Neuronal stem cell (in vitro differentiated cells): ENCODE data around the gene MPPED2.

Source experiments
- DNase-seq: peaks from one replicate; pipeline ENCODE4 v3.0.0-alpha.2; 2013; ENCODE audit warnings: low spot score
- H2AFZ ChIP-seq: one replicate; pipeline ENCODE4 v1.6.1; 2013; ENCODE audit warnings: mild to moderate bottlenecking, low read length, inconsistent platforms
- H2AK5ac ChIP-seq: 2 replicates; pipeline ENCODE4 v1.6.1; 2013; ENCODE audit warnings: low read depth, mild to moderate bottlenecking, inconsistent platforms, low read length, moderate library complexity, mixed read lengths
- H2BK120ac ChIP-seq: 2 replicates; pipeline ENCODE4 v1.6.1; 2013; ENCODE audit warnings: low read depth, mild to moderate bottlenecking, inconsistent platforms, low read length, moderate library complexity, mixed read lengths
- H2BK12ac ChIP-seq: one replicate; pipeline ENCODE4 v1.6.1; 2013; ENCODE audit warnings: low read length, inconsistent platforms
- H2BK15ac ChIP-seq: 2 replicates; pipeline ENCODE4 v1.6.1; 2013; ENCODE audit warnings: mild to moderate bottlenecking, low read length, inconsistent platforms, mixed read lengths
- H2BK5ac ChIP-seq: one replicate; pipeline ENCODE4 v1.6.1; 2013; ENCODE audit warnings: inconsistent platforms, mild to moderate bottlenecking, low read length, moderate library complexity
- H3K14ac ChIP-seq: one replicate; pipeline ENCODE4 v1.6.1; 2013; ENCODE audit warnings: low read length, inconsistent platforms
- H3K18ac ChIP-seq: 2 replicates; pipeline ENCODE4 v1.6.1; 2013; ENCODE audit warnings: low read length, inconsistent platforms
- H3K23ac ChIP-seq: 2 replicates; pipeline ENCODE4 v1.6.1; 2013; ENCODE audit warnings: low read depth, mild to moderate bottlenecking, mixed read lengths, low read length, inconsistent platforms; ENCODE audit not compliant: poor library complexity
- H3K27ac ChIP-seq: replicated peaks from 3 replicates; pipeline ENCODE4 v1.5.1; 2013; ENCODE audit warnings: low read length, inconsistent platforms
- H3K27me3 ChIP-seq, 3 experiments: 2 replicates each; pipeline ENCODE4 v1.6.1; 2013; ENCODE audit warnings: low read length in 3 of 3, mild to moderate bottlenecking in 2 of 3, inconsistent platforms in 1 of 3, low read depth in 1 of 3, mixed read lengths in 1 of 3, moderate library complexity in 1 of 3; ENCODE audit not compliant: control insufficient read depth in 3 of 3, insufficient read depth in 3 of 3
- H3K36me3 ChIP-seq, 2 donors: replicated peaks in 1 of 2; 2 replicates each; pipeline ENCODE4 v1.6.1; 2013; ENCODE audit warnings: low read length in 2 of 2; ENCODE audit not compliant: control insufficient read depth in 2 of 2, insufficient read depth in 2 of 2
- H3K4ac ChIP-seq: 2 replicates; pipeline ENCODE4 v1.6.1; 2013; ENCODE audit warnings: inconsistent platforms, mild to moderate bottlenecking, low read length, moderate library complexity
- H3K4me1 ChIP-seq, 2 donors: 1 replicate in 1 of 2; 2 replicates in 1 of 2; pipeline ENCODE4 v1.6.1; 2013; ENCODE audit warnings: low read length in 2 of 2, low read depth in 1 of 2; ENCODE audit not compliant: control insufficient read depth in 2 of 2, insufficient read depth in 1 of 2
- H3K4me2 ChIP-seq: one replicate; pipeline ENCODE4 v1.6.1; 2013; ENCODE audit warnings: mild to moderate bottlenecking, low read length, inconsistent platforms; ENCODE audit not compliant: insufficient read depth, poor library complexity, severe bottlenecking
- H3K4me3 ChIP-seq, 2 donors: 2 replicates each; pipeline ENCODE4 v1.5.1; 2013; ENCODE audit warnings: low read length in 2 of 2, mild to moderate bottlenecking in 2 of 2, inconsistent platforms in 1 of 2, moderate library complexity in 1 of 2
- H3K79me1 ChIP-seq: one replicate; pipeline ENCODE4 v1.6.1; 2013; ENCODE audit warnings: low read depth, mild to moderate bottlenecking, inconsistent platforms, low read length, moderate library complexity
- H3K9ac ChIP-seq: one replicate; pipeline ENCODE4 v1.6.1; 2013; ENCODE audit warnings: mild to moderate bottlenecking, low read depth, low read length, inconsistent platforms; ENCODE audit not compliant: poor library complexity
- H3K9me3 ChIP-seq, 2 donors: replicated peaks in 1 of 2; 2 replicates each; pipeline versions ENCODE3 to v1.6.1; 2013; ENCODE audit warnings: low read length in 2 of 2, mild to moderate bottlenecking in 2 of 2, inconsistent platforms in 1 of 2, low read depth in 1 of 2, mixed read lengths in 1 of 2, moderate library complexity in 1 of 2; ENCODE audit not compliant: control insufficient read depth in 2 of 2, insufficient read depth in 1 of 2
- H4K8ac ChIP-seq: one replicate; pipeline ENCODE4 v1.6.1; 2013; ENCODE audit warnings: low read depth, mild to moderate bottlenecking, inconsistent platforms, low read length, moderate library complexity
- H4K91ac ChIP-seq: one replicate; pipeline ENCODE4 v1.6.1; 2013; ENCODE audit warnings: low read length, low read depth, mild to moderate bottlenecking, inconsistent platforms; ENCODE audit not compliant: poor library complexity
- WGBS, 2 donors: extraction: QIAGEN DNeasy Blood & Tissue Kit; methylation state at CpG; one replicate each; pipeline ENCODE4 v1.1.7; 2013; ENCODE audit warnings: missing lambda C conversion rate in 2 of 2, mixed read lengths in 1 of 2; ENCODE audit not compliant: insufficient read length in 2 of 2, insufficient replicate concordance in 1 of 2; ENCODE audit errors: extremely low coverage in 2 of 2; 5-methylcytosine and 5-hydroxymethylcytosine counted together

Gene MPPED2

GRCh38 chr11:30453705-30454104, 132.4 kb downstream of the MPPED2 start:
- no peak overlapping the region for H2AK5ac ChIP-seq
- H3K9me3 ChIP-seq = no peaks in the 10 kb centered on the region
- no peak overlapping the region for H3K27ac ChIP-seq
- H2BK120ac ChIP-seq = no peak overlapping the region
- H2AFZ ChIP-seq = no peak overlapping the region
- no peak overlapping the region for H3K9ac ChIP-seq
- no peak overlapping the region for H3K4ac ChIP-seq
- no peak overlapping the region for H4K91ac ChIP-seq
- no peak overlapping the region for H4K8ac ChIP-seq
- no peak overlapping the region for H3K23ac ChIP-seq
- peaks cover 0 to 20% of the 10 kb centered on the region in 2 donors for H3K4me1 ChIP-seq
- DNase-seq = no peak
- no peak overlapping the region for H2BK12ac ChIP-seq
- H3K27me3 ChIP-seq = peaks cover 0 to 2% (median 0%) of the 10 kb centered on the region in 3 experiments
- H3K18ac ChIP-seq = no peak overlapping the region
- no CpG with 5 or more reads among the region's 1 CpG for WGBS, 2 donors
- no peak overlapping the region for H2BK15ac ChIP-seq
- H3K36me3 ChIP-seq = no peaks in the 10 kb centered on the region
- no peak overlapping the region for H3K4me2 ChIP-seq
- no peak overlapping the region for H2BK5ac ChIP-seq
- no peak overlapping the region for H3K4me3 ChIP-seq
- H3K14ac ChIP-seq = no peak overlapping the region
- no peaks in the 10 kb centered on the region for H3K79me1 ChIP-seq

GRCh38 chr11:30452842-30453241, 133.3 kb downstream of the MPPED2 start:
- no peak for DNase-seq
- no peak overlapping the region for H4K91ac ChIP-seq
- H3K27me3 ChIP-seq = peaks cover 0 to 5% (median 0%) of the 10 kb centered on the region in 3 experiments
- H2BK5ac ChIP-seq = no peak overlapping the region
- no peak overlapping the region for H3K4ac ChIP-seq
- no peak overlapping the region for H3K23ac ChIP-seq
- no peak overlapping the region for H2BK12ac ChIP-seq
- no peak overlapping the region for H4K8ac ChIP-seq
- H3K4me1 ChIP-seq = peaks cover 0 to 20% of the 10 kb centered on the region in 2 donors
- no peaks in the 10 kb centered on the region for H3K9me3 ChIP-seq
- no peak overlapping the region for H3K18ac ChIP-seq
- H3K14ac ChIP-seq = no peak overlapping the region
- H2BK15ac ChIP-seq = no peak overlapping the region
- no peak overlapping the region for H2AFZ ChIP-seq
- H2AK5ac ChIP-seq = no peak overlapping the region
- no peak overlapping the region for H3K27ac ChIP-seq
- no peak overlapping the region for H3K4me3 ChIP-seq
- H3K4me2 ChIP-seq = no peak overlapping the region
- H2BK120ac ChIP-seq = no peak overlapping the region
- no peaks in the 10 kb centered on the region for H3K36me3 ChIP-seq
- no peaks in the 10 kb centered on the region for H3K79me1 ChIP-seq
- H3K9ac ChIP-seq = no peak overlapping the region
- WGBS, 2 donors = no CpG with 5 or more reads among the region's 1 CpG

- WGBS, 2 donors = no CpG with 5 or more reads among the region's 4 CpGs
- DNase-seq = no peak
- Histone ChIP-seq H3K27ac (no peak overlapping the region), H4K8ac (no peak overlapping the region), H2BK5ac (no peak overlapping the region), H3K4me3 (no peak overlapping the region), H4K91ac (no peak overlapping the region), H3K79me1 (no peaks in the 10 kb centered on the region), H2AFZ (no peak overlapping the region), H3K9ac (no peak overlapping the region), H3K18ac (no peak overlapping the region), H3K4ac (no peak overlapping the region), H2BK120ac (no peak overlapping the region), H2AK5ac (no peak overlapping the region), H3K14ac (no peak overlapping the region), H3K4me1 (peaks cover 0 to 21% of the 10 kb centered on the region in 2 donors), H3K36me3 (no peaks in the 10 kb centered on the region), H2BK12ac (no peak overlapping the region), H3K4me2 (no peak overlapping the region), H2BK15ac (no peak overlapping the region), H3K23ac (no peak overlapping the region), H3K9me3 (no peaks in the 10 kb centered on the region), H3K27me3 (peaks cover 0 to 5% (median 0%) of the 10 kb centered on the region in 3 experiments)
Measured at GRCh38 chr11:30452114-30452513, 134.0 kb downstream of the MPPED2 start.

GRCh38 chr11:30451626-30452025, 134.5 kb downstream of the MPPED2 start:
- no CpG with 5 or more reads among the region's 5 CpGs for WGBS, 2 donors
- H2BK12ac ChIP-seq = no peak overlapping the region
- no peak overlapping the region for H2BK15ac ChIP-seq
- H4K8ac ChIP-seq = no peak overlapping the region
- no peaks in the 10 kb centered on the region for H3K9me3 ChIP-seq
- H3K4me1 ChIP-seq = peaks cover 0 to 21% of the 10 kb centered on the region in 2 donors
- H2BK120ac ChIP-seq = no peak overlapping the region
- H3K14ac ChIP-seq = no peak overlapping the region
- H3K27ac ChIP-seq = no peak overlapping the region
- H2AFZ ChIP-seq = no peak overlapping the region
- no peak overlapping the region for H2AK5ac ChIP-seq
- no peak overlapping the region for H4K91ac ChIP-seq
- DNase-seq = no peak
- H3K27me3 ChIP-seq = peaks cover 0 to 5% (median 0%) of the 10 kb centered on the region in 3 experiments
- no peak overlapping the region for H2BK5ac ChIP-seq
- H3K23ac ChIP-seq = no peak overlapping the region
- H3K4me3 ChIP-seq = no peak overlapping the region
- H3K9ac ChIP-seq = no peak overlapping the region
- H3K18ac ChIP-seq = no peak overlapping the region
- H3K36me3 ChIP-seq = no peaks in the 10 kb centered on the region
- no peak overlapping the region for H3K4me2 ChIP-seq
- no peak overlapping the region for H3K4ac ChIP-seq
- H3K79me1 ChIP-seq = no peaks in the 10 kb centered on the region
